GM19328 (cell line): ENCODE results near the gene DSCAML1.

Experiments
- ATAC-seq: cut with Tn5 transposase; IDR thresholded peaks from one replicate; pipeline ENCODE4 v1.9.1; 2021; ENCODE audit warnings: mild to moderate bottlenecking, moderate library complexity; ENCODE audit not compliant: unreplicated experiment

Gene DSCAML1

DNA sequence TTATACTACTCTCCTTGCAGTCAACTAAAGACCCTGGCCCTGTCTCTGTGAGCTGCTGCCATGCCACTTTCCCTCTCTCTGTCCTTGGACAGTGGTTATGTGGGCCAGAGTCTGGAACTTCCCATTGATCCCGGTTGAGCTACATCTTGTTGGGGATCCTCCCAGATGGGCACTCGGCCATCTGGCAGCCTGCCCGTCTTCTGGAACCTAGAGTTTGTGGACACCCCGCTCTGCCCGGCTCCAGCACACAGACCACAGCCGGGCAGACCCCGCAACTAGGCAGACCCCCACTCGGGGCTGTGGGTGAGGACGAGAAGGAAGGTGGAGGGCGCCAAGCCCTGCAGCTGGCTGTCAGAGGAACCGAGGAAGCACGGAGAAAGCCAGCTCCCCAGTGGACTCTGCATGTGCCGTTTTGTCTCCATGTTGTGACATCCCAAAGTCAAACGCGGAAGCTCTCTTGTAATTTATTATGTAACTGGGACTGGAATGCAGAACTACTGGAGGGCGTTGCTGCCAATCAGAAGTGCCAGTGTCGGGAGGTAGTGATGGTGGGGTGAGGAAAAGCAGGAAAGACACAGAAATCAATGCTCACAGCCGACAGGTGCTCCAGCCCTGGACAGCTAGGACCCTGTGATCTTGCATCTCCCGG is 261.7 kb downstream of the DSCAML1 start:
- ATAC-seq, result no peak

- no peak for ATAC-seq
Observed at GRCh38 chr11:117532568-117532967, 264.4 kb downstream of the DSCAML1 start.

- no peak for ATAC-seq
Observed at GRCh38 chr11:117529816-117530215, 267.2 kb downstream of the DSCAML1 start.

DNA sequence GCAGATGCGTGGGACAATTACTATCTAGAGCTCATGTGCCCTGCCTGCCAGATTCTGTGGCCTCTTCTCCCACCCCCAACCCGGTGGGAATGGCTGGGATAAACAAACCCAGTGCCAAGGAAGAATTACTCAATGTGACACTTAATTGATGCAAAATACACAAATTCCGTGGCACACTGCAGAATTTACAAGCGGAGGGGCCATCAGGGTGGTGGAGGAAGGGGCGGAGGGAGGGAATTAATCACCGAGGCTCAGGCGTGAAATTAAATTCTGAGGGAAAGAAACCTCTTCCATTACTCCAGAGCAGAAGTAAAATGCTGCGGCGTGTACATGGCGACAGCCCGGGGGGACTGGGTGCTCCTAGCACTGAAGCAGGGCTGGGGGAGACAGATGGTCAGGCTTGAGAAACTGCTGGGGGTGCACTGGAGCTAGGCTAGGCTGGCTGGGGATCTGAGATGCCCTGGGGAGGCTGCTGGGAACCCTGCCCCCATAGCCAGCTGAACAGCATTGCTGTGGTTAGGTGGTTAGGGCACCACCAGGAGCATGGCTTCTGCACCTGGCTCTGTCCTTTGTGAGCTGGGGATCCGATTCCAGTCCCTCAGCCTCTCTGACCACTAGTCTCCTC is 268.8 kb downstream of the DSCAML1 start:
- ATAC-seq, result no peak

DNA sequence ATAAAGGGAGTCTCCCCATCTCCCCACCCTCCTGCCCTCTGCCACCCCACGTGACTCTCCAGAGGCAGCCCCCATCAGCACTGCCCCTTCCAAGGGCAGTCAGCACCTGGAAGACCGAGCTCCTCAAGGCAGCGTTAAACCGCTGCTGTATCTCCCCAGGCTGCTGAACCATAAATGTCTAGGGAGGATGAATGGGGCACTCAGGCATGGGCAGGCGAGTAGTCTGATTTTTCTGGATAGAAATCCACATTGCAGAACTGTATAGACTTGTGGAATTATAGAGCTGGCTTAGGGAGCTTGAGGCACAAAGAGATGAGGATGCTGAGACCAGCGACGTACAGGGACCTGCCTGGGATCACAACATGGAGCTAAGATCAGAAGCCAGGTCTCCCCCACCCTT is 269.7 kb downstream of the DSCAML1 start:
- ATAC-seq, result no peak

DNA sequence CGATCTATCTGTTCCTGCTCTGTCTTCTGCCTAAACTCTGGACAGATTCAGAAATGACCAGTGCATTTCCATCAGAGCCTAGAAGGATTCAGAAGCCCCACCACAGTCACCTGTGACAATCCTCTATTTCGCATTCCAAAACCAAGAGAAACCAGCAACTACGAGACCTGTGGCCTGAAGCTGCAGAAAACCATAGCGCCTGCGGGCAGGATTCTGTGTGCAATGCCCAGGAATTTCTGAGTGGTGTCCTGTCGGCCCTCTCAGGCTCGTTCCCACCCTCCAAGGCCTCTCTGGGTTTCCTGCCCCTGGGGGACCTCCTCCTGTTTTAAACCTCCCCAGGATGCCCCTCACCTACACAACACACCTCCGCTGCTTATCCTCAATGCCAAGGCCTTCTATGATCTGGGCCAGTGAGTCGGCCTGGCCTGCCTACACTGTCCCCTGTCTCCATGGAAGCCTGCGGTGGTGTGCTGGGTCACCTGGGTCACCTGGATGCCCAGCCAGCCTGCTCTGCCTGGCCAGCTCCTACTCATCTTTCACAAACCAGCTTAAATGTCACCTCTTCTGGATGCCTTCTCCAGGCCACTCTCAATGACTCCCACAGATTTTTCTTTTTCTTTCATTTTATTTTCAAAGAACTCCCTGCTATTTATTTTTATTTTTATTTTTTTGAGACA is 271.0 kb downstream of the DSCAML1 start:
- ATAC-seq, result no peak

DNA sequence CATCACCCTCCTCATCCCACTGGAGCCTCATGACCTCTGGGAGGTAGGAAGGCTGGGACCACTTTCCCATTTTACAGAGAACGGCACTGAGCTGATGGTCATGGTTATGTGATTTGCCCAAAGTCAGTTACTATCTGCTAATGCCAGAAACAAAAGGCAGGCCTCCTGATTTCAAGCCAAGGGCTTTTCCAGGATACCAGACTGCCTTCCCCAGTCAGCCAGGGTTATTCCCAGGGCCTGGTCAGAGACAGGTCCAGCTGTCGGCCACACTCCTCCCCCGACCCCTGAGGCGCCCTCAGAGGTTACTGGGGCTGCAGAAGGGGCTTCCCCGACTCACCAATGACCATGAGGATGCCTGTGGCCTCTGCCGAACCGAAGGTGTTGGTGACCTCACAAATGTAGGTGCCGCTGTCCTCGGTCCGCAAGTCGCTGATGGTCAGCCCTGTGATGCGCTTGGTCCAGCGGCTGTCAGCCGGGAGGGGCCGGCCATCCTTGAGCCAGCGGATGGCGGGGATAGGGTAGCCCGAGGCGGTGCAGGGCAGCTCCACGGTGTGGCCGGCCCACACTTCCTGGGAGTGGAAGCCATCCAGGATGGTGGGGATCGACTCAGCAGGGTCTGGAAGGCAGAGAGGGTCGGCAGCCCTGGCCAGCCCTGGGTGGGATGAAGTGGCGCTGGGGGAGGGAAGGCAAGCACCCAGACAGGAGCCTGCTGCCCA is 272.4 kb downstream of the DSCAML1 start:
- ATAC-seq, result no peak

GRCh38 chr11:117523680-117524079 is 273.3 kb downstream of the DSCAML1 start:
- no peak for ATAC-seq

GRCh38 chr11:117521974-117522373 is 275.0 kb downstream of the DSCAML1 start:
- no peak for ATAC-seq

DNA sequence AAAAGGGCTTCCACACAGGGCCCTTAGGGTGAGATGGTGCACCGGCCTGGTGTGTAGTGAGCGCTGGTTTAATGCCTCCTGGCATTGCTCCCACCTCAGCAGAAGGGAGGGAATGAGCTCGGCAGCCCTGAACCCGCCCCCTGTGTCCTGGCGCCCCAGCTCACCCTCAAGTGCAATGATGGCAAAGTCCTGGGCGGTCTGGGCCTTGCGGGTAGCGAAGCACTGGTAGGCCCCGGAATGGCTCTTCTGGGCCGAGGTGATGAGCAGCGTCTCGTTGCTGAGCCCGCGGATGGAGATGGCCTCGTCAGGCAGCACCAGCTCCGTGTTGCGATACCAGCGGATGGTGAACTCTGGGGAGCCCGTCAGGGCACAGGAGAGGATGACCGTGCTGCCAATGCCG is 276.1 kb downstream of the DSCAML1 start:
- no peak for ATAC-seq

DNA sequence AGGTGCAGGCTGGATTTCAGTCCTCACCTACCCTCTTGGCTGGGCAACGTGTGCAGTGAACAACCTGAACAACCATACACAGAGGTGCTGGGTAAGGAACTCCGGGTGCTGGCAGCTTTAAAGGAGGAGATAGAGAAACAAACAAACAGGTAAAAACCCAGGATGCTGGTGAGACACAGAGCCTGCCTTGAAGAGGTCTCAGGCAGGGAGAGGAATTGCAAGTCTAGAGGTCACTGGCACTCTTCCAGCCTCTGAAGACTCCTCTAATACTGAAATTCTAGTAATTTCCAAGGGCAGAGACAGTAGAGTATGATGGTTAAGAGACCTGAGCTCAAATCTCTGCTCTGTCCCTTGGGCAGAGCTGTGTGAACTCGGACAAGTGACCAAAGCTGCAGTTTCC is 276.8 kb downstream of the DSCAML1 start:
- no peak for ATAC-seq

GRCh38 chr11:117519590-117519989 is 277.4 kb downstream of the DSCAML1 start:
- no peak for ATAC-seq

DNA sequence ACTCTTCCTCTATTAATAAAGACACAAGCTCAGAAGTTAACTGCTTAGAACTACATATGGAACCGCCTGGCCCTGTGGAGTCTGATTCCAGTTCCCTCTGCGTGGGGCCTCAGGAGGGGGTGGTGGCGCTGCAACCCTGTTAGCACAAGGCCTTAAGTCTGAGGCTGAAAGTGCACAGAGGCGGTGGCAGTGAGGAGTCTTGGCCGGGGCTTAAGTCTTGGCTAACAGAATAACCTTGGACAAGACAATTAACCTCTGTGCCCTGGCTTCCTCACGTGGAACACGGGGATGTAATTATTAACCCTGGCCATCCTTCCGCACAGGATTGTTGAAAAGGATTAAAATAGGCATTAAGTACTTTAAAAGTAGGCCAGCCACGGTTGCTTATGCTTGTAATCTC is 277.8 kb downstream of the DSCAML1 start:
- no peak for ATAC-seq

- no peak for ATAC-seq
Observed at GRCh38 chr11:117518455-117518854, 278.6 kb downstream of the DSCAML1 start.

GRCh38 chr11:117517097-117517496 is 279.9 kb downstream of the DSCAML1 start:
- ATAC-seq, result no peak

DNA sequence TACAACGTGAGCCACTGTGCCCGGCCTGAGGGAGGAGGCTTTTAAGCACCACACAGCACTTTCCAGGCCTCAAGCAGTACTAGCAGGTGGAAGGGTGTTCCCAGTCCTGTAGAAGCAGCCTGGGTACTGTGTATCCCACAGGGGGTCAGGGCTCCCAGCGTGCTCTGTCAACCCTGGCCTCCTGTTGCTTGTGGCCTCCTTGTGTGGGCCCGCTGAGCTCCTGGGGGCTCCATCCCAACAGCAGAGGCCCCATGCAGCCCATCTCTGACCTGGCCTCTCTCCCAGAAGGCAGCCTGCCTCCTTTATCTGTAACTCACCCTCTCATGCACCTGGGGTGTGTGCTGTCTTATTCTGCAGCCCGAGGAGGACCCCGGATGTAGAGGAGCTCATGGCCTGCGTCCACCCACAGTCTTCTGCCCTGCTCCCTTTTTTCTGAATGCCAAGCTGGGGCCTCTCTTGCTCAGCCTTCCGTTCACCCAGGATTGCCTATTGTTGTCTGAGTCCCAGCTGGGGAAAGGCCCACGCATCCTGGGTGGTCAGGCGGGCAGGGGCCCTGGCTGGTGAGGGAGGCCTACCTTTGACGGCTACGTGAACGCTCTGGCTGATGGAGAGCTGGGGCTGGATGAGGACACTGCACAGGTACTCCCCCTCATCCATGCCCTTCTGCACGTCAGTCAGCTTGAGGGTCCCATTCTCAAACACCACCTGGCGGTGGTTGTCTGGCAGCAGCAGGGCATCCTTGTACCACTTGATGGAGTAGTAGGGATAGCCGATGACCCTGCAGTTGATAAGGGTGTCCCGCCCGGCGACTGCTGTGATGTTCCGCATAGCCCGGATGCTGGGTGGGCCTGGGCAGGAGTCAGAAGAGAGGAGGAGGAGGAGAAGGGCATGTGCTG is 280.9 kb downstream of the DSCAML1 start:
- ATAC-seq, result no peak

GRCh38 chr11:117514256-117514655 is 282.8 kb downstream of the DSCAML1 start:
- no peak for ATAC-seq

GRCh38 chr11:117513666-117514065 is 283.4 kb downstream of the DSCAML1 start:
- no peak for ATAC-seq

GRCh38 chr11:117511931-117512539 is 285.0 kb downstream of the DSCAML1 start:
- ATAC-seq, result no peak

GRCh38 chr11:117511483-117511930 is 285.5 kb downstream of the DSCAML1 start:
- no peak for ATAC-seq
